Activated naive CD4-positive, alpha-beta T cell (primary cell): ENCODE data around the gene NREP.

Source experiments
- DNase-seq, 4 experiments: peaks; one replicate each; lab custom pipeline; 2025; lab: John Stamatoyannopoulos, UW

The NREP gene

DNA sequence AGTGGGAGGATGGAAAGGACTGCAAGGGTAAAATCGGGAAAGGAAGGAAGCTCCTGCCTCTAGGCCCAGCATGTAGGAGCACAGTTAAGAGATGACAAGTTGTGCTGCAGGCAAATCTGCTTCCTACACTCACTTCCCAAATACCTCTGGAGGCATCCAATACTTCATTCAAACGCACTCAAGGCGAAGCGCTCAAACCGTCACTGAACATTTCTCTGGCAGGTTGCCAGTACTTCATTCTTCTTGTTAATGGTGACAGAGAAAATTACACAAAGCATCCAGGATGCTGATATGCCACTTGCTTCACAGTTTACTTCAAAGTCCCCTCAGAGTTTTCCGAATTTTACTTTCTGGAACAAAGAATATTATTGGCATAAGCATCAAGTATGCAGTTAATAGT is 59.8 kb downstream of the NREP start:
- no peak for DNase-seq

DNA sequence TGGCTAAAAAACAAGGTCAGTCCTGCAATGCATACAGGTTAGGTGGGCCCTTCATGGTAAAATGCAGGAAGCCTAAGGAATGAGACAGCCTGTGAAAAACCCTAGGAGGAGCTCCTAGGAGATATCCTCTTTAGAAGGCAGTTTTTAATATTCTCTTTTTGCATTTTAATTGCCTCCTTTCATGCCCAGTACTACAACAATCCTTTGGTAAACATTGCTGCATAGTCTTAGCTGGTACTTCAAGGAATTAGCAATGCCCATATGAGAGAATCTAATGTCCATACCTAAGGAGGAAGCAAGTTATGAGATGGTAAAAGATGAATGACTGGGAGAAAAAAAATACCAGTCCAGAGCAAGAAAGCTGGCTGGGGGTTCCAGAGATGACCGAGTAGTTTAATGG is 61.0 kb downstream of the NREP start:
- no peak for DNase-seq

DNA sequence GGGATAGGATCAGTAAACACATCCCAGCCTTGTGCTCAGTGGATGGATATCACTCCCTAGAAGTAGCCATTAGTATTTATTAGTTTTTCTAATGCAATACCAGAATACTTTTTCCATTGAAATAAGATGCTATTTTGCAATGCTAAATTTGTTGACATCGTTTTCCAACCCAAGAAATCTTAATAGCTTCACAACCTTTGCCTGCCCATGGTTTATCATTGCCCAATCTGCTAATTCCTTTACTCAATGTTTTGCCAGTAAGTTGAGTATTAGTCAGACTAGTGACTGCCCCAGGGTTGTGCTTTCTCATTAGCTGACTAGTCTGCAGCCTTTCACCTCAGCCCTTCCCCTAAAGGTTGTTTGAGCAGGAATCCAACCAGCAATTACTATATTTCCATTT is 62.9 kb downstream of the NREP start:
- no peak for DNase-seq

DNA sequence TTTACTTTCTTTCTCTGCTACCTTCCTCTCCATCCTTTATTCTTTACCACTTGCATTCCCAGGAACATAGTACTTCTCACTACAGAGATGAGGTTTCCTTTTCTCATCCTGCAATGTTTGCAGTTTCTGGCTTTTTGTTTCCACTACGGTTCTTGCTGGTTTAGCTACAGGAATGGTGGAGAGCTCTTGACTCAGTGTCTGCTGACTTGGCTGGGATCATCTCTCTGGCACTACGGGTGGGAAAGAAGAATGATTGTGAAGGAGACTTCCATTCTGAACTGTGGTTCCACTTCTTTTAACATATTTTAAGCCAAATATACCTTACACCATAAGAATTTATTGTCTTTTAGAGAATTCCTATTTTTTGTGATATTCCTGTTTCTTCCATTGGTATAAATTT is 65.1 kb downstream of the NREP start:
- DNase-seq = no peak

DNA sequence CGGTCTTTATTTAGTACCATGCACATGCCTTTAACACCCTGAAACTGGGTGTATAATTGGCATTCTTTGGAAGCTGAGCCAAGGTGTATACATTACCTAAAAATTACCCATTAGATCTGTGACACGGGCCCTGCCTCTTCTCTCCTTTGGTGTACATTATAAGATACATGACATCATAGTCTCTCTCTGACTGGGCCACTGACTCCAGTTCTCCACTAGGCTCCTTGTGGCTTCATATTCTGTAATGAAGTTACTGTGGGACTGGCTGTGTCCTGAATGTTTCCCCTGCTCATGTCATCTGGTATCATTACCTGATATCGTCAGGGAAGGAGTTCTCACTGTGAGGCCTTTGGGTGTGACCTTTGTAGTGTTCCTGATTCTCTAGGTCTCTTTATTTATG is 65.5 kb downstream of the NREP start:
- no peak for DNase-seq

DNA sequence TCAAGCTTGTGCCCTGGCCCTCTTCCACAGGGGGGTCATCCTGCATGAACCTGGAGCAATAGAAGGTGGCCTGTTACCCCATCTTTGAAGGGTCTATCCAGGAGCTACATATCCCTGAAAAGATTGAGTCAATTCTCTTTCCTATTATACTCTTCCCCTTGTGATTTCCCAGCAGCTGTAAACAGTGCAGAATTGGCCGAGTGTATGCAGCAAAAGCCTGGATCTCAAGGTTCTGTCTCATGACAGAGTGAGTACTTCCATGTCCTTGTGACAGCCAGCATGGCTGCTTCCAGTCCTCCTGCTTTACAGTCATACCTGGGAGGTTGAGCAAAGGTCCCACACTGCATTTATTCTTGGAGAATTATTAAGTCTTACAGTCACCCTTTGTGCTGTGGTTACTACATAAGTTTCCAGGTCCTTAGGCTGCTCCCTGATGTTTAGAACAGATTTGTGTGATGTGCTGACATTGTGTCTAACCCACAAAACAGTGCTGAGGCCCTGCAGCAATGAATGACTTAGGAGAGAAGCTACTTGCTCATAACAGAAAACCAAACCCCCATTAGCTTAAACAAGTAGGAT is 67.5 kb downstream of the NREP start:
- DNase-seq = no peak

DNA sequence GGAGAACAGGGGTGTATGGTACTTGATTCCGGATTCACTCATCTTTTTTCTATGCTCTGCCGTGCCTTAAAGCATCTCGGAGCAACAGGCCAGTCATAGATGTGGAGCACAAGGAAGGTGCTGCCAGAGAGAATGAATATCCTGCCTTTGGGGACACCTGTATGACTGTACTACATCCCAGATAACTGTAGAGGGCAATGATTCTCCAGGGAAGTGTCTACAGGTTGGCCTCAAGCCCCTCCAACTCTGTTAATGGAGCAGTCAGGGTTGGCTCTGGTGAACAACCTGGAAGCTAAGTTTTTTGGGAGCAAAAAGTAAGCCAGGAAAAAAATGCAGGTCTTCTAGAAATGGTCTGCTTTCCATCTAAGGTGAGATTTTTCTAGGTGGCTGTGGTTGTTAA is 71.0 kb downstream of the NREP start:
- DNase-seq = no peak

DNA sequence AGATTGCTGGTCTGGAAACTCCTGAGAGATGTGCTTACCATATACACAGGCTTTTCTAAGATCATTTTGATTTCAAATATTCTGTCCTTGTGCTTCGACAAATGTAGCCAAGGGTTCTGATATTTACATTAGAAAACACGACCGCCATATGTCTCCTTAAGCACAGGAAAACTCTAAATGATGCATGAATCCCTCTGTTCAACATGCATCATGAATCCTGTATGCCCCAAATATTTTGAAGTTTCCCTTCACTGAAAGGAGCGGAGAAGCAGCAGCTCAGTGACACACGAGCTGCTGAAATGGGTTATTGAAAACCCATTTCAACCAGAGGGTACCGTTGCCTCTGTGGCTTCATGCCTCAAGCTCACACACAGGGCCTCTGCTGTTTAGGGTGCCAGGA is 74.4 kb downstream of the NREP start:
- DNase-seq = no peak

DNA sequence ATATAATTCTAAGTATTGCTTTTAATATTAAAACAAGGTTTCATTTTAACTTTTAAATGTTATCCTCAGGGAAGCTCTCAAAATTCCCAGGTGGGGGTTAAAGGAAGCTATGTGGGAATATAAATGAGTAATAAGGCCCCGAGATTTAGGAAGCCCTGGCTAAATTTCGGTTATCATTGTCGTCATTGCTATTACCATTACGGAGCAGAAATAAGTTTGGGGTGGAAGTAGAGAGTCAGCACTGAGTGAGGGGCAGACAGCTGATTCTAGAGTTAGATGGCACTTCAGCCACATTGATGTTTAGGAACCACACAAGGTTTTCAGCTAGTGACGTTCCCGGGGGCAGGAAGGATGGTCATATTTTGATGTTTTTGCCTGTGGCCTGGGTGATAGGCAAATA is 74.9 kb downstream of the NREP start:
- DNase-seq = no peak

DNA sequence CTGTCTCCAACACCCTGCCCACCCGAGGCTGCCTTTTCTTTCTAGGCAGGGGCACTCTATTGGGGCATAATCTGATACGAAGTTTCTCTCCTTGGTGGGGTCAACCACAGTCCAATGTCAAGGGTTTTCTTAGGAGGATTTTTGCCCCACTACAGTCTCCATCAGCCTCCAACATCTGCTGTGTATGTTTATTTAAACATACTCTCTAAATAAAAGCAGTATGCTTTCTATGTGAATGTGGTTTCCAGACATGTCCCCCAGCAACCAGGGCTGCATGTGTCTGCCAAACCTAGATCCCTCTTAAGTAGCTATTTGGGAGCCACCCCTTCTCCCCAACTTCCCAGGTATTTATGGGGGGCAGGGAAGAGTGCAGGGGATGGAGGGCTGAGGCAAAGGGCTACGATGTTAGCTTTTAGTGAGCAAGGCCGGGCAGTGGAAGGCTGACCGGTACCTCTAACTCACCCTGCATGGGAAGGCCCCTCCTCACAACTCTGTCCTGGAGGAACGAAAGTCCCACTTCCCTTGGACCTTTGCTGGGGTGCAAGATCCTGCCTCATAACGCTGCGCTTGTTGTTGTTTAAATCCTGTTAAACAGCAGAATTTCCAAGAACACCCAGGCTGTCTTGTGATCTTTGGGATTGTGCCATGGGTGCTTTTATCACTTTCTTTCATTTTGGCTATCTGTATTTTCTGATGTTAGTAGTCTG is 75.4 kb downstream of the NREP start:
- DNase-seq = no peak

DNA sequence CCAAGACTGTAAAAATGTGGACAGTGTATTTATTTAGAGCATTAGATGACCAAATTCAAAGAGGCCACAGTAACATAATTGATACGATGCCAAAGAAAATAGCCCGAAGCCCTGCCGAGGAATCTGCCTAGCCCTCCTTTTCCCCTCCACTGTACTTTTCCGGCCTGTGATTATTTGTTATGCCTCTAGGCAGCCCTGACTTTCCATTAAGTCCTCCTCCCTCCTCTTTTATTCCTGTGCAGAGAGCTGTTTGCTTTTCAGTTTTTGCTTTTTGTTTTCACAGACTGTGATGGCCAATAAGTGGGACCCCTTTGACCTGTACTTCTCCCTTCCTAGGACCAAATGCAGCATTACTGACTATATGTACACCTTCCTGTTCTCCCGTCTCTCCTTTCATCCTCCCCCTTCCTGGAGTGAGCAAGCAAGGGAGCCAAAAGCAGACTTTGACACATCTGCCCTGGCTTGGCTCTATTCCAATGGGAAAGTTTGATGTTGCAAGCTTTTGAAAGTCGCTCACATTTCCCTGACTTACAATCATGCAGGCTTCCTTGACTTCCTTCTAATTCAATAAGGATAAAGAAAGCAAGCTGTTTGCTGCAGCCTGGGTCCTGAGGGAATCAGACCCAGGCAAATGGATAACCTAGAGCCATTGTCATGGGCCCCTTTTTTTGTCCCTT is 76.1 kb downstream of the NREP start:
- no peak for DNase-seq

DNA sequence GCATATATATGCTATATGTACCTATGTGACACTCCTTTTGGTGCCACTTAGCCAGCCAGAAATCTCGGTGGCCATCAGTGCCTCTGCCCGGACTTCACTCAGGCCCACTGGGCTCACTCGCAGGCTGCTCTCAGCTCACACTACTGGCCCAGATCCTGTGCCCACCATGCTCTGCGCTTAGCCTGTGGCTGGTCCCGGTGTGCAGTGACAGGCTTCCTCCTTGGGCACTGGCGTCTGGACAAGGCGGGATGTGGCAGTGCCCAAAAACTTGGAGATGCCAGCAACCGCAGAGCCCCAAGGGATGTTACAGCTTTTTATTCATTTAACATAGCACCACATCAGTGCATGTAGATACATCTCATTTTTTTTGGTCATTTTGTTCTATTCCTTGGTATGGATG is 77.4 kb downstream of the NREP start:
- DNase-seq = no peak
